NCI-H748 treated with DMSO at 0.1 percent for 48 hours (cell line): ENCODE results near the gene C17orf67.
"Not testable (repeated sequence)": the region's sequence is repeated elsewhere in the genome, so short reads cannot be mapped to it uniquely, and the experiment has no call there.

Source experiments
- DNase-seq: peaks from one replicate; lab custom pipeline; 2025; lab: John Stamatoyannopoulos, UW

The C17orf67 gene

DNA sequence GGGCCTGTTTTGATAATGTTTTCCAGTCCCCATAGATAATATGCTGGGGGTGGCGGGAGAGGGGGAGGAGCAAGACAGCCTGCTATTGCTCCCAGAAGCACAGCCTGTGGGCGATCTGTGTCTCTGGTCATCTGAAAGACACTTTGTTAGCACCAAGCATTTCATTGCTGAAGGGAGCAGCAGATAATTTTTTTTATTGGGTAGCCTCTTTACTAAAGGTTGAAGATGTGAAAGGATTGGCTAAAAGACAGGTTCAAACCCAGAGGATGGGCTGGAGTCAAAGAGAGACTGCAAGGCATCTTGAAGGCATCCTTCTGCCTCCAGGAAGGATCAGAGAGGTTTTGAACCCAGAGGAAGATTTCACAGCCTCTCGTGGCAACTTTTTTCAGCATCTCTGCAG, 60.6 kb downstream of the C17orf67 start:
- no peak for DNase-seq

- no peak for DNase-seq
Measured at GRCh38 chr17:56772442-56772841, 61.3 kb downstream of the C17orf67 start.

DNA sequence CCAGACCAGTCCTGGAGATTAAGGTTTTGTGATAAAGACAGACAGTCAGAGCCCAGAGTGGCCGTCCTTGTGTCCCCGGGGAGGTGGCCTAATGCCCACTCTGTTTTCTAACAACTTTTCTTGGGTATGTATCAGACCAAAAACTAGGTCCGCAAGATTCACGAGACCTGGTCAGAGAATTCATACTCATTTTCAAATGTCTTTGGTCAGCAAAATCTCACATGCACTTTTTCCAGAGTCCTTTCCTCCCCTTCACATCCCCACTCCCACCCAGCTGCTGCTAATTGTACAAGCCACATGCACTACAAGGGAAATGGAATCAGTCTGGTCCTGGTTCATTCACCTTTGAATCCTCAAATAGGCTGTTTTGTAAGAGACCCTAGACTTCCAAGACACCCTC, 61.7 kb downstream of the C17orf67 start:
- no peak for DNase-seq

DNA sequence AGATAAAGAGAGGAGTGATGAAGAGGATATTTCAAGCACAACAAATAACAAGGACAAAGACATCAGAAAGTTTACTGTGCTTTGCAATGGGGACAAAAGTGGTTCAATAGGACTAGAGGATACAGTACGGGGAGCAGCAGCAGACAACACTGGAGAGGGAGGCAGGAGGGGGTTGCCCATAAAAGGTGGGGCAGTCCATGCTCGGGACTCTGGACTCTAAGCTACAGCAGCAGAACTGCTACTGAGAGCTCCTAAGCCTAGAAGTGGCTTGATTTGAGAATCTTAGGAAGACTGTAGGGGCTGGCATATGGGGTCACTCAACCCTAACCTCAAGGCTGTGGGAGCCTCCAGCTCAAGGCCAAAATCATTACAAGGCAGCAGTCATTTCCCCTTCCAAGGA, 62.2 kb downstream of the C17orf67 start:
- no peak for DNase-seq

- no peak for DNase-seq
Measured at GRCh38 chr17:56770427-56770826, 63.3 kb downstream of the C17orf67 start.

- DNase-seq: no peak
Measured at GRCh38 chr17:56765449-56765848, 68.3 kb downstream of the C17orf67 start.

DNA sequence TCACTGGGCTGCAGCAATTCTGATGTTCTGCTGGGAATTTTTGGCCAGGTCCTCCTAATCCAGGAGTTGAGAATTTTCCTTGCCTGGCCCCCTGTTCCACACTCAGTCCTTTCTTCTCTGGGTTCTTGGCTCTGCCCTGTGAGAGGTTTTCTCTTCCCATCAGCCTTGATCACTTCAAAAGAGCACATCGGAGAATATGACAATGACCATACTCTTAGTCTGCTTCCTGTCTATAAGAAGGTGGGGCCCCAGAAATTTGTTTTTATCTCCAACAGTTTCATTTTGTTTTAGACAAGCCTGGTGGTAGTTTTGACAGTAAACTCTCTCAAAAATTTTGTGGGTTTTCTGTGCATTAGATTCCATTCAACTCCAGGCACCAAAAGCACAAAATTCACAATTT, 70.7 kb downstream of the C17orf67 start:
- no peak for DNase-seq

GRCh38 chr17:56762144-56762543, 71.6 kb downstream of the C17orf67 start:
- no peak for DNase-seq

- no peak for DNase-seq
Measured at GRCh38 chr17:56761387-56761786, 72.3 kb downstream of the C17orf67 start.

DNA sequence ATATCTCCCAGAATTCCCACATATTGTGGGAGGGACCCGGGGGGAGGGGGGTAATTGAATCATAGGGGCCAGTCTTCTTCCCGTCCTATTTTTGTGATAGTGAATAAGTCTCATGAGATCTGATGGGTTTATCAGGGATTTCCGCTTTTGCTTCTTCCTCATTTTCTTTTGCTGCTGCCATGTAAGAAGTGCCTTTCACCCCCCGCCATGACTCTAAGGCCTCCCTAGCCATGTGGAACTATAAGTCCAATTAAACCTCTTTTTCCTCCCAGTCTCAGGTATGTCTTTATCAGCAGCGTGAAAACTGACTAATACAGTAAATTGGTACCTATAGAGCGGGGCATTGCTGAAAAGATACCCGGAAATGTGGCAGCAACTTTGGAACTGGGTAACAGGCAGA, 76.1 kb downstream of the C17orf67 start:
- DNase-seq: not testable (repeated sequence)

- no peak for DNase-seq
Measured at GRCh38 chr17:56756536-56756935, 77.2 kb downstream of the C17orf67 start.

GRCh38 chr17:56755310-56755709, 78.4 kb downstream of the C17orf67 start:
- DNase-seq: no peak

DNA sequence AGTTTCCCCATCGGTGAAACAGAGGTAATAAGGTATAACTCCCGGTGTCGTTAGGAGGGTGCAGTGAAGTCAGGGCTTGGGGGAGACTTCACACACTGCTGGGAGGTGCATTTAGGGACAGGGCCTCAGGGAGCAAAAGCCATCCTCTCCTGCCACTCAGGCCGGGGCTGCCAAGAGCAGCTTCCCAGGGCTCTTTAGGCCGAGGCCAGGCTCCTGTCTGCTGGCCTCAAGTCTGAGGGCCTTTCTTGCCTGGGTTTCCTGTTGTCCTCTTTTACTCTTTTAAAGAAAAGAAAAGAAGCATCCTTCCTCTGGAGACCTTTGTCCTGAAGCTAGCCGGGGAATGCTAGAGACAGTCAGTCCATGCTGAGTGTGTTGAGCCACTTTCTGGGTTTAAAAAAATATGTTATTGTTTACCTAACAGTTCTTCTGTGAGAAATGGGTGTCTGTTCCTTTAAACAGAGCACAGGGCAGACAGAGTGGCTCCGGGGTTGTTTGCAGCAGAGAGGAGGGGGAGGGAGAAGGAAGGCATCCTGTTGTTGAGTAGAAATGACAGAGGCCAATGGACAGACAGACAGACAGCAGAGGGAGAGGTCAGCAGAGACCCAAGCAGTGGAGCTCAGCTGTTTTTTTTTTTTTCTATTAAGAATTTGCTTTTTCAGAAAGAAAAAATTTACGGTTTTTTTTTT, 79.1 kb downstream of the C17orf67 start:
- no peak for DNase-seq

- DNase-seq: no peak
Measured at GRCh38 chr17:56752263-56752836, 81.4 kb downstream of the C17orf67 start.

DNA sequence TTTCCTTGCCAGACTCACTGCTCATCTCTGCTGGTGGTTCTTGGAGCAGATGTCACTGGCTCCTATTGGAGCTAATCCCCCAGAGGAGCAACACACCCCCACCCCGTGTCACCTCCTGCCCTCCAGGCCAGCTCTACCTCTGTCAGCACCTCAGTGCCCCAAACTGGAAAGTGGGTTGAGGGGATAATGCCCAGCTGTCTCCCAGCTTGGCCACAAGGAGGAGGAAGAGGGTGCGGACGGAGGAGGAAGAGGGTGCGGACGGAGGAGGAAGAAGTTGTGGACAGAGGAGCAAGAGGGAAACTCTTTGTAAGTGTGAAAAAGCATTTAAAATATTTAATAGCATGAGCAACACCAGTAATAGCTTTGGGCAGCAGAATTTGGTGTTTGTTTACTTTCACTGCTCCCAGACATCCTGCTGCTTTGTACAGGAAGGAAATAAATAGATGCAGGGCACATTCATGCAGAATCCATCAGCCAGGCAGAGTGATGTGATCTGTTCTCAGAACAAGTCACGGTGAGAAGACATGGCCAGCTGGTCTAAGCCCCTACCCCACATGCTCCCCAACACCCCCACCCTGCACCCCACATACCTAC, 82.5 kb downstream of the C17orf67 start:
- no peak for DNase-seq

DNA sequence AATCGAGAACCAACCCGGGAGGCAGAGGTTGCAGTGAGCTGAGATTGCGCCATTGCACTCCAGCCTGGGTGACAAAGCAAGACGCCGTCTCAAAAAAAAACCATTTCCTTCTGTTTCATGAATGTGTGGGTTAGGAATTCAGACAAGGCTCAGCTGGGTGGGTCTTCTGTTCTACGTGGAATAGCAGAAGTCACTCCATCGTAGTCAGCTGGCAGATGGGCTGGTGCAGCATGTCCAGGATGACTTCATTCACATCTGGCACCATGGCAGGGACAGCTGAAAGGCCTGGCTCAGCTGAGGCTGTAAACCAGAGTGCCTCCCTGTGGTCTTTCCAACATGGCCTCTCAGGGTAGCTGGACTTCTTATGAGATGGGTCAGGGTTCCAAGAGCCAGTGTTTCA, 89.0 kb downstream of the C17orf67 start:
- DNase-seq: no peak

- no peak for DNase-seq
Measured at GRCh38 chr17:56742601-56743000, 91.1 kb downstream of the C17orf67 start.
